GM18526 (cell line): ENCODE results near the gene ZBTB22.

Source experiments
- POLR2A ChIP-seq: IDR thresholded peaks from 3 replicates; pipeline ENCODE4 v1.6.1; 2011; ENCODE audit not compliant: insufficient read length; ENCODE audit errors: extremely low read depth

Gene ZBTB22

DNA sequence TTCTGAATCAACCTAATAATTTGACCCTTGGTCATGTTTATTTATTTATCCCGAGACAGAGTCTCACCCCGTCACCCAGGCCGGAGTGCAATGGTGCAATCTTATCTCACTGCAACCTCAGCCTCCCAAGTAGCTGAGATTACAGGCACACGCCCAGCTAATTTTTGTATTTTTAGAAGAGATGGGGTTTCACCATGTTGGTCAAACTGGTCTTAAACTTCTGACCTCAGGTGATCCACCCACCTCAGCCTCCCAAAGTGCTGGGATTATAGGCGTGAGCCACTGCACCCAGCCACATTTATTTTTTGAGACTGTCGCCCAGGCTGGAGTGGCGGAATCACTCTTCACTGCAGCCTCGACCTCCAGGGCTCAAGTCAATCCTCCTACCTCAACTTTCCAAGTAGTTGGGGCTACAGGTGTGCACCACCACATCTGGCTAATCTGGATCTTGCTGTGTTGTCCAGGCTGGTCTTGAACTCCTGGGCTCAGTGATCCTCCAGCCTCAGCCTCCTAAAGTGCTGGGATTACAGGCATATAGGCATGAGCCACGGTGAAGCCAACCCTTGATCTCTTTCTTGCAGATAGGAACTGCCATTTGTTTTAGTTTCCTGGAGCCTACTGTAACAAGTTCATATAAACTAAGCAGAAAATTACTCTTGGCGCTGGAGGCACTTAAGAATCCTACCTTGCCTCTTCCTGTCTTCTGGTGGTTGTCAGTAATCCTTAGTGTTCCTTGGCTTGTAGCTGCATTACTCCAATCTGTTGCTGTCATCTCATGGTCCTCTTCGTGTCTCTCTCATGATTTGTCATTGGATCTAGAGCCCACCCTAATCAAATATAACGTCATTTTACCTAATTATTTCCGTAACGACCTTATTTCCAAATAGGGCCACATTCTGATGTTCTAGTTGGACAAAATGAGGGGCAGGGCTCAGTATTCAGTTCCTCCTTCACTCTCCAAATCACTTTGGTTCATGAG lies 43.3 kb downstream of the ZBTB22 start:
- no peak for TF ChIP-seq POLR2A

GRCh38 chr6:33273129-33273923 lies 44.2 kb downstream of the ZBTB22 start:
- no peak for TF ChIP-seq POLR2A

DNA sequence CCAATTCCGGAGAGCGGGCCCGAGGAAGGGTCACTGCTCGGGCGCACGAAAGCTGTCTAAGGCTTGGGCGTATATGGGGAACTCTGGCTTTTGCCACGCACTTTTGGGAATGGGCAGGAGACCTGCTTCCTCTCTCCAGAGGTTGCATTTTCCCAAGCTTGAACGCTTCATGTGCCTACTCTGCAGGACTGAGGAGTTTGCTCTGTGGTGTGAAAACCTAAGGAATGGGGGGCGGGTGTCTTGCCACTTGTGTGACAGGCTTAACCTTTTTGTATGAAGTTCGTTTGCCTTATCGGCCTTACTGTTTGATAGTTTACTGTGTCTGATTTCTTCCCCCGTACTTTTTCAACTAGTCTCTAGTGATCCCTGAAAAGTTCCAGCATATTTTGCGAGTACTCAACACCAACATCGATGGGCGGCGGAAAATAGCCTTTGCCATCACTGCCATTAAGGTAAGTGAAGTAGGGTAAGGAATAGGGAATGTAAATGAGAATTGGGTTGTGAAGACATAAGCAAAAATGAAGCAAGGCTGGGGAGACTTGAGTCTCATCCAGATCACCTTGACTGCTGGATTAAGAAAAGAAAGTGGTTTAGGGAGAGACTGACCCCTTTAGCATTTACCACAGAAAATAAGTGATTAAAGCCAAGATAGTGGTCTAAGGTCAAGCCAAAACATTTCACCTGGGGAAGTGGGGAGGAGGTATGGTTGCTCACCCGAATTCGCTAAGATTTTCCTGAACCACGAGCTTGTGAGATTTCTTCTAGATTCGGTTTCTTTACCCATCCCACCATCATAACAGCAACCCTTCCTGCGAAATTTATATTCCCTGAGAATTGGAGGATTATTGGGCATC lies 45.0 kb downstream of the ZBTB22 start:
- no peak for TF ChIP-seq POLR2A

GRCh38 chr6:33271468-33272274 lies 45.9 kb downstream of the ZBTB22 start, which contains the start of the genes RPS18 and VPS52:
Gene RPS18, plus strand, starts transcription at chr6:33272075. Its CDS starts 45 bp downstream, at chr6:33272120.
Gene VPS52, minus strand, starts transcription at chr6:33271876. Its CDS starts 201 bp downstream, at chr6:33271675.
- peak; percentile 99 for TF ChIP-seq POLR2A

- TF ChIP-seq POLR2A: no peak
These were observed 46.5 kb downstream of the ZBTB22 start for GRCh38 chr6:33271117-33271467.
